Panc1 (cell line): ENCODE results near the gene SPINK14. TPM values are rescaled to one million over a fixed set of nuclear protein-coding genes. Genes with fewer than 3 reads are reported as not detected.

Experiments
- ATAC-seq: fragments of 200-7000 bp; cut with Tn5 transposase; 2 replicates; pipeline ENCODE4 v1.9.1; 2020; ENCODE audit warnings: mild to moderate bottlenecking, moderate library complexity
- BruUV-seq: library from RNA; stranded (reverse); fragments of 400-500 nt; replicated peaks from 2 replicates; lab custom pipeline; 2021; lab: Mats Ljungman, UMichigan
- CTCF ChIA-PET: fragments of 300-600 bp; sonication (Branson Sonifier 250); formaldehyde crosslinking; loops from one replicate; lab custom pipeline; 2022; ENCODE audit warnings: antibody characterized with exemption; lab: Charles Lee
- POLR2A ChIA-PET: fragments of 300-600 bp; sonication (Branson Sonifier 250); formaldehyde crosslinking; loops from one replicate; lab custom pipeline; 2022; ENCODE audit warnings: antibody characterized with exemption; lab: Charles Lee
- DNase-seq: peaks from one replicate; pipeline ENCODE4 v3.0.0-alpha.2; 2010; ENCODE audit warnings: low read depth, low spot score
- H3K27ac ChIP-seq: 2 replicates; pipeline ENCODE4 v1.5.1; 2011; ENCODE audit warnings: mild to moderate bottlenecking, low read length, inconsistent platforms
- H3K27me3 ChIP-seq: fragments of 200-500 bp; sonication (Bioruptor generic); 2 replicates; pipeline ENCODE4 v1.6.0; 2014; ENCODE audit warnings: low read length, inconsistent platforms; ENCODE audit not compliant: control insufficient read depth, insufficient read depth
- H3K36me3 ChIP-seq: fragments of 200-500 bp; sonication (Bioruptor generic); 2 replicates; pipeline ENCODE4 v1.5.1; 2014; ENCODE audit warnings: inconsistent platforms, mild to moderate bottlenecking, low read length, moderate library complexity; ENCODE audit not compliant: control insufficient read depth, insufficient read depth
- H3K4me1 ChIP-seq: 2 replicates; pipeline ENCODE4 v1.5.1; 2011; ENCODE audit warnings: inconsistent platforms, mild to moderate bottlenecking, low read length, moderate library complexity; ENCODE audit not compliant: control insufficient read depth, insufficient read depth
- H3K4me3 ChIP-seq, 2 experiments: 2 replicates each; pipeline ENCODE4 v1.5.1; 2011 to 2012; ENCODE audit warnings: low read depth in 2 of 2, low read length in 2 of 2, mild to moderate bottlenecking in 2 of 2, inconsistent platforms in 1 of 2, moderate library complexity in 1 of 2
- H3K9me3 ChIP-seq: fragments of 200-500 bp; sonication (Bioruptor generic); 2 replicates; pipeline ENCODE4 v1.5.1; 2014; ENCODE audit warnings: low read depth, mild to moderate bottlenecking, inconsistent platforms, low read length, moderate library complexity; ENCODE audit not compliant: control insufficient read depth, insufficient read depth
- POLR2AphosphoS5 ChIP-seq: IDR thresholded peaks from 2 replicates; pipeline ENCODE4 v1.6.1; 2012; ENCODE audit warnings: mild to moderate bottlenecking, low read depth, low read length, moderate library complexity
- SIN3A ChIP-seq: IDR thresholded peaks from 2 replicates; pipeline ENCODE4 v1.6.1; 2012; ENCODE audit warnings: low read depth, mild to moderate bottlenecking, low read length, moderate library complexity, borderline replicate concordance; ENCODE audit not compliant: insufficient read depth
- TCF7L2 ChIP-seq: IDR thresholded peaks from 2 replicates; pipeline ENCODE4 v1.6.1; 2011; ENCODE audit warnings: mild to moderate bottlenecking, low read depth, low read length, inconsistent platforms
- in situ Hi-C: cut with HindIII; loops from 2 replicates; pipeline ENCODE4 v1.10.0; 2016; ENCODE audit warnings: low sequenced_read_pairs, low pct_unique_long_range_greater_than_20kb
- intact Hi-C: fragments of 100-400 bp; cut with micrococcal nuclease; formaldehyde crosslinking; loops from one replicate; pipeline ENCODE4 v1.10.0; 2022; ENCODE audit not compliant: unreplicated experiment
- total RNA-seq: library from RNA; stranded (reverse); gene quantifications from one replicate; pipeline ENCODE4 v1.2.1, GENCODE V29; 2021; ENCODE audit not compliant: unreplicated experiment
- TF ChIP-seq, protein P1 (sequence below): fragments of 450-650 bp; IDR thresholded peaks from 2 replicates; pipeline ENCODE4 v1.5.1; 2017; ENCODE audit warnings: mild to moderate bottlenecking
- TF ChIP-seq, protein P2 (sequence below), 2 experiments: IDR thresholded peaks; 2 replicates each; pipeline ENCODE4 v1.6.1; 2011 to 2012; ENCODE audit warnings: low read depth in 2 of 2, control low read depth in 1 of 2, low read length in 1 of 2, mild to moderate bottlenecking in 1 of 2, moderate library complexity in 1 of 2; ENCODE audit not compliant: insufficient read depth in 1 of 2

SPINK14 gene
- total RNA-seq, 1 experiment from 2014 or later = not detected

DNA sequence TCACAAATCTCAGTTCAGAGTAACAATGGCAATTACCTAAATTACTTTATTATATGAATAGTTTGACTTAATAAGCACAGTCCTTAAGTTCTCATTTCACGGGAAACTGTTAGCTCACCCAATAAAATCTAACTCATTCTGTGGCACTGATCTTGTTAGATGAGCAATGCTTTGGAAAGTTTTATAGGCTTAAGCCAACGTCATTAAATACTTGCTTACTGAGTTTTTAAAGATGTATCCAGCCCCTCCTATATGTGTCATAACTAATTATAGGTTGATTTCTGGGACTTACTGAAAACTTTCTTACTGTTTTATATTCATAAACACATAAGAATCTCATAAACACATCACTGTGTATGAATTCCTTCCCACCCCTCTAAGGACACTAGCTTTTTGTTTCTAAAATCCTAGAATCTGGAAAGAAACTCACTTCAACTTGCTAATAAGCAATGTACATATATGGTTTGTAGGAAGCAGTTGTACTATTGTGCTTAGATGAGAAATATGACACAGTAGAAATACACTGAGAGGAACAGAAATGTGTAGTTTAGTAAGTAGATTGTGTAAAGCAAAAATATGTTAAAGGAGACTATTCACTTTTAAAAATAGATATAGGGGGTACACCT is 55.9 kb downstream of the SPINK14 start:
- intact Hi-C loops (no loop called here), in situ Hi-C loops (no loop called here)
- Histone ChIP-seq H3K27me3 (no peaks in the 10 kb centered on the region), H3K4me1 (no peaks in the 10 kb centered on the region), H3K27ac (no peak overlapping the region), H3K4me3 (no peak overlapping the region), H3K36me3 (no peaks in the 10 kb centered on the region), H3K9me3 (no peaks in the 10 kb centered on the region)
- TF ChIP-seq, protein P1, sequence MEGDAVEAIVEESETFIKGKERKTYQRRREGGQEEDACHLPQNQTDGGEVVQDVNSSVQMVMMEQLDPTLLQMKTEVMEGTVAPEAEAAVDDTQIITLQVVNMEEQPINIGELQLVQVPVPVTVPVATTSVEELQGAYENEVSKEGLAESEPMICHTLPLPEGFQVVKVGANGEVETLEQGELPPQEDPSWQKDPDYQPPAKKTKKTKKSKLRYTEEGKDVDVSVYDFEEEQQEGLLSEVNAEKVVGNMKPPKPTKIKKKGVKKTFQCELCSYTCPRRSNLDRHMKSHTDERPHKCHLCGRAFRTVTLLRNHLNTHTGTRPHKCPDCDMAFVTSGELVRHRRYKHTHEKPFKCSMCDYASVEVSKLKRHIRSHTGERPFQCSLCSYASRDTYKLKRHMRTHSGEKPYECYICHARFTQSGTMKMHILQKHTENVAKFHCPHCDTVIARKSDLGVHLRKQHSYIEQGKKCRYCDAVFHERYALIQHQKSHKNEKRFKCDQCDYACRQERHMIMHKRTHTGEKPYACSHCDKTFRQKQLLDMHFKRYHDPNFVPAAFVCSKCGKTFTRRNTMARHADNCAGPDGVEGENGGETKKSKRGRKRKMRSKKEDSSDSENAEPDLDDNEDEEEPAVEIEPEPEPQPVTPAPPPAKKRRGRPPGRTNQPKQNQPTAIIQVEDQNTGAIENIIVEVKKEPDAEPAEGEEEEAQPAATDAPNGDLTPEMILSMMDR = no peak
- TF ChIP-seq POLR2AphosphoS5 = no peak
- TF ChIP-seq, protein P2, sequence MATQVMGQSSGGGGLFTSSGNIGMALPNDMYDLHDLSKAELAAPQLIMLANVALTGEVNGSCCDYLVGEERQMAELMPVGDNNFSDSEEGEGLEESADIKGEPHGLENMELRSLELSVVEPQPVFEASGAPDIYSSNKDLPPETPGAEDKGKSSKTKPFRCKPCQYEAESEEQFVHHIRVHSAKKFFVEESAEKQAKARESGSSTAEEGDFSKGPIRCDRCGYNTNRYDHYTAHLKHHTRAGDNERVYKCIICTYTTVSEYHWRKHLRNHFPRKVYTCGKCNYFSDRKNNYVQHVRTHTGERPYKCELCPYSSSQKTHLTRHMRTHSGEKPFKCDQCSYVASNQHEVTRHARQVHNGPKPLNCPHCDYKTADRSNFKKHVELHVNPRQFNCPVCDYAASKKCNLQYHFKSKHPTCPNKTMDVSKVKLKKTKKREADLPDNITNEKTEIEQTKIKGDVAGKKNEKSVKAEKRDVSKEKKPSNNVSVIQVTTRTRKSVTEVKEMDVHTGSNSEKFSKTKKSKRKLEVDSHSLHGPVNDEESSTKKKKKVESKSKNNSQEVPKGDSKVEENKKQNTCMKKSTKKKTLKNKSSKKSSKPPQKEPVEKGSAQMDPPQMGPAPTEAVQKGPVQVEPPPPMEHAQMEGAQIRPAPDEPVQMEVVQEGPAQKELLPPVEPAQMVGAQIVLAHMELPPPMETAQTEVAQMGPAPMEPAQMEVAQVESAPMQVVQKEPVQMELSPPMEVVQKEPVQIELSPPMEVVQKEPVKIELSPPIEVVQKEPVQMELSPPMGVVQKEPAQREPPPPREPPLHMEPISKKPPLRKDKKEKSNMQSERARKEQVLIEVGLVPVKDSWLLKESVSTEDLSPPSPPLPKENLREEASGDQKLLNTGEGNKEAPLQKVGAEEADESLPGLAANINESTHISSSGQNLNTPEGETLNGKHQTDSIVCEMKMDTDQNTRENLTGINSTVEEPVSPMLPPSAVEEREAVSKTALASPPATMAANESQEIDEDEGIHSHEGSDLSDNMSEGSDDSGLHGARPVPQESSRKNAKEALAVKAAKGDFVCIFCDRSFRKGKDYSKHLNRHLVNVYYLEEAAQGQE (IDR thresholded peaks at IDR 0.05; ENCODE audit: insufficient read depth in 1 of 2, low read depth in 2 of 2, low read length in 1 of 2) = no peak
- no peak for TF ChIP-seq TCF7L2
- TF ChIP-seq SIN3A = no peak
- ChIA-PET CTCF (no interaction called here), POLR2A (no interaction called here)
- DNase-seq (no peak), ATAC-seq (no peak)
- no TSS peak for BruUV-seq

Other genes starting within 250 kb of the SPINK14 start
- not detected for gene SPINK5, start 104.6 kb upstream of the SPINK14 start, total RNA-seq
- gene SPINK6, start 34.5 kb downstream of the SPINK14 start, total RNA-seq = not detected
- not detected for gene MARCOL, start 70.0 kb downstream of the SPINK14 start, total RNA-seq
- not detected for gene SPINK13, start 100.2 kb downstream of the SPINK14 start, total RNA-seq
- gene SPINK7, start 143.9 kb downstream of the SPINK14 start, total RNA-seq = not detected
- gene SPINK9, start 167.0 kb downstream of the SPINK14 start, total RNA-seq = not detected
- 34.5 TPM for gene FBXO38, start 215.4 kb downstream of the SPINK14 start, total RNA-seq